Common myeloid progenitor, CD34-positive (primary cell): ENCODE measurements around the gene N4BP2L1.

Experiments used
- CTCF ChIA-PET: fragments of 350-600 bp; sonication (Branson Sonifier 250); formaldehyde crosslinking; loops from one replicate; lab custom pipeline; 2021; ENCODE audit warnings: antibody characterized with exemption; lab: Charles Lee
- POLR2A ChIA-PET: fragments of 350-600 bp; sonication (Branson Sonifier 250); formaldehyde crosslinking; loops from one replicate; lab custom pipeline; 2021; ENCODE audit warnings: antibody characterized with exemption; lab: Charles Lee
- DNase-seq, 3 donors: peaks; one replicate each; pipeline versions ENCODE4 v3.0.0 to v3.0.0-alpha.2; 2013
- H3K27ac ChIP-seq, 2 experiments: 1 replicate in 1 of 2; 2 replicates in 1 of 2; pipeline ENCODE4 v1.7.0; 2013; ENCODE audit warnings: inconsistent platforms in 2 of 2, low read length in 2 of 2, mild to moderate bottlenecking in 2 of 2, low read depth in 1 of 2, moderate library complexity in 1 of 2; ENCODE audit not compliant: severe bottlenecking in 2 of 2, insufficient read depth in 1 of 2, poor library complexity in 1 of 2
- H3K27me3 ChIP-seq, 5 experiments: replicated peaks in 2 of 5; 1 replicate in 3 of 5; 2 replicates in 2 of 5; pipeline versions ENCODE4 v1.6.1 to v1.7.0; 2013; ENCODE audit warnings: low read length in 4 of 5, mild to moderate bottlenecking in 2 of 5, moderate library complexity in 2 of 5, inconsistent platforms in 1 of 5; ENCODE audit not compliant: insufficient read depth in 5 of 5, control insufficient read depth in 4 of 5
- H3K36me3 ChIP-seq, 4 experiments: 1 replicate in 2 of 4; 2 replicates in 2 of 4; pipeline versions ENCODE4 v1.6.1 to v1.7.0; 2013; ENCODE audit warnings: low read length in 3 of 4, control low read depth in 1 of 4, mild to moderate bottlenecking in 1 of 4; ENCODE audit not compliant: control insufficient read depth in 4 of 4, insufficient read depth in 4 of 4
- H3K4me1 ChIP-seq, 4 experiments: 1 replicate in 3 of 4; 2 replicates in 1 of 4; pipeline versions ENCODE4 v1.6.1 to v1.7.1; 2013; ENCODE audit warnings: low read length in 3 of 4, mild to moderate bottlenecking in 3 of 4, control low read depth in 1 of 4, inconsistent platforms in 1 of 4, moderate library complexity in 1 of 4; ENCODE audit not compliant: control insufficient read depth in 4 of 4, insufficient read depth in 4 of 4; ENCODE audit errors: control extremely low read depth in 1 of 4
- H3K4me3 ChIP-seq, 7 experiments: 1 replicate in 4 of 7; 2 replicates in 3 of 7; pipeline versions ENCODE4 v1.5.1 to v1.7.0; 2013; ENCODE audit warnings: mild to moderate bottlenecking in 7 of 7, low read length in 6 of 7, moderate library complexity in 6 of 7, inconsistent platforms in 2 of 7, low read depth in 2 of 7, control low read depth in 1 of 7; ENCODE audit not compliant: insufficient read depth in 4 of 7, control insufficient read depth in 1 of 7; ENCODE audit errors: extremely low read depth in 1 of 7
- H3K9me3 ChIP-seq, 5 experiments: 1 replicate in 4 of 5; 2 replicates in 1 of 5; pipeline versions ENCODE4 v1.6.1 to v1.7.1; 2013; ENCODE audit warnings: low read length in 4 of 5, mild to moderate bottlenecking in 2 of 5, inconsistent platforms in 1 of 5, low read depth in 1 of 5, moderate library complexity in 1 of 5; ENCODE audit not compliant: control insufficient read depth in 4 of 5, insufficient read depth in 2 of 5; ENCODE audit errors: control extremely low read depth in 1 of 5
- WGBS: methylation state at CpG from one replicate; pipeline ENCODE4 v1.1.5; 2013; ENCODE audit not compliant: insufficient coverage; 5-methylcytosine and 5-hydroxymethylcytosine counted together

Gene N4BP2L1

GRCh38 chr13:32426990-32427851, 709 bp downstream of the N4BP2L1 start:
- POLR2A ChIA-PET = no interaction called here
- peaks cover 22 to 57% (median 41%) of the 10 kb centered on the region in 4 experiments for H3K4me1 ChIP-seq
- DNase-seq = peak; percentile 54 to 79 (median 71)
- WGBS = under 1% methylated on average over 67 of the region's 90 CpGs
- no peaks in the 10 kb centered on the region for H3K27me3 ChIP-seq
- H3K36me3 ChIP-seq = peaks cover 2 to 17% (median 3%) of the 10 kb centered on the region in 4 experiments
- CTCF ChIA-PET = interaction anchor here (1.2 to 4.0 kb wide), 6 partner anchors 12 to 110 kb away, joined by 3 to 16 read pairs (median 4); no protein-coding TSS in a partner anchor
- H3K9me3 ChIP-seq = no peaks in the 10 kb centered on the region
- H3K27ac ChIP-seq = peak overlapping the region; percentile 77 to 86
- H3K4me3 ChIP-seq = peak overlapping the region; percentile 72 to 93 (median 84)

DNA sequence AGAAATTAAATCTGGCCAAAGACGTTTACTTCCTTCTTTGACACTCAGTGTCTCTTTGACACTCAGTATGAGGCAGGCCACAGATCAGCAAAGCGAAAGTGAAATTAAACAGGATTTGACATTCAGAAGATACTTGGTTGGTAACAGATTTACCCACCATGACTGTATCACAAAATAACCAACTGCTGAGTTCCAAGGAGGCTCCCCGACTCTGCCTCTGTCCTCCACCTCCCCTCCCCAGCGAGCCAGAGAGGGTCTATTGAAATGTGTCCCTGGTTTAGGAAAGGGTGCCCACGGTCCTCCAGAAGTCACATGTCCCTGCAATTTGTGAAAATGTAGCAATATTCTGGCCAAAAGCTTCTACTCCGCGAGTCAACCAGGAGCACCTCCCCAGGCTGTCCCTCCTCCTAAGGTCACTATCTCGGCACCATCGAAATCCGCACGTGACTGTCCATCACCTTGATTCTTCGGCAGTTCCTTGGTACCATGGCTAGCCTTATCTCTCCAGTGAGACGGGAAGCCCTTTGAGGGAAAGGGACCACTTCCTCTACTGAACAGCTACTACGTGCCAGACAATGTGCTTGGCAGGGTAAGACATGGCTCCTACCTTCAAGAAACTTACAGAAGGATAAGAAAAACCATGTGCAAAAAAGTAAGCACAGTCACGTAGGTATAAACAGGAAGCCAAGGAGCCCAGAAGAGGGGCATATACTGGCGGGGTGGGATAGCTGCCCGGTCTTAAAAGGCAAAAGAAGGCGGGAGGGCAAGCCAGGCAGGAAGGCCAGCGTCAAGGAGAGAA, 1.5 kb downstream of the N4BP2L1 start:
- ChIA-PET POLR2A (no interaction called here), CTCF (interaction anchor here (1.2 to 4.0 kb wide), 3 partner anchors 16 to 45 kb away, joined by 4 to 16 read pairs (median 6); no protein-coding TSS in a partner anchor)
- DNase-seq = peak; percentile 75 to 94 (median 92)
- Histone ChIP-seq H3K4me3 (peak overlapping the region; percentile 72 to 93 (median 84)), H3K4me1 (peaks cover 22 to 57% (median 41%) of the 10 kb centered on the region in 4 experiments), H3K36me3 (peaks cover 2 to 18% (median 3%) of the 10 kb centered on the region in 4 experiments), H3K27me3 (no peaks in the 10 kb centered on the region), H3K9me3 (no peaks in the 10 kb centered on the region), H3K27ac (peak overlapping the region; percentile 77 to 86)
- WGBS = 50% methylated on average over 17 of the region's 19 CpGs

- 100% methylated on average over 3 of the region's 7 CpGs for WGBS
- DNase-seq = no peak
- peaks cover 4 to 25% (median 8%) of the 10 kb centered on the region in 4 experiments for H3K36me3 ChIP-seq
- peaks cover 0 to 5% (median 1%) of the 10 kb centered on the region in 5 experiments for H3K9me3 ChIP-seq
- CTCF ChIA-PET = interaction anchor here (1.2 to 2.4 kb wide), 3 partner anchors 16 to 156 kb away, joined by 3 to 6 read pairs (median 6); no protein-coding TSS in a partner anchor
- no peaks in the 10 kb centered on the region for H3K27me3 ChIP-seq
- H3K27ac ChIP-seq = peak overlapping the region in 1 of 2 experiments; percentile 43
- peaks cover 20 to 52% (median 36%) of the 10 kb centered on the region in 4 experiments for H3K4me1 ChIP-seq
- H3K4me3 ChIP-seq = peak overlapping the region in 1 of 7 experiments; percentile 22
- POLR2A ChIA-PET = interaction anchor here (0.6 kb wide), 1 partner anchor 103 kb away, joined by 3 read pairs; no protein-coding TSS in a partner anchor
Observed at GRCh38 chr13:32425158-32425557, 2.8 kb downstream of the N4BP2L1 start.

DNA sequence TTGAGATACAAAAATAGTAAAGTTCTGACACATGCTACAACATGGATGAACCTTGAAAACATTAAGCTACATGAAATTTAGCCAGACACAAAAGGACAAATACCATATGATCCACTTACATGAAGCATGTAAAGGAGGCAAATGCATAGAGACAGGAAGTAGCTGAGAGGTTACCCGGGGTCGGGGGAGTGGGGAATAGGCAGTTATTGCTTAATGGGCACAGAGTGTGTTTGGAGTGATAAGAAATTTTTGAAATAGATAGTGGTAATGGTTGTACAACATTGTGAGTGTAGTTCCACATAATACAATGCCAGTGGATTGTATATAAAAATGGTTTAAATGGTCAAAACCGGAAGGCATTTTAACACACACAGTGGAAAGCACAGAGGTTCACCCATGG, 4.3 kb downstream of the N4BP2L1 start:
- WGBS = 56% methylated on average over 3 of the region's 3 CpGs
- CTCF ChIA-PET = interaction anchor here (1.6 to 2.4 kb wide), 2 partner anchors 14 to 18 kb away, joined by 4 to 6 read pairs; no protein-coding TSS in a partner anchor

GRCh38 chr13:32419862-32420261, 8.1 kb downstream of the N4BP2L1 start:
- DNase-seq = no peak
- peaks cover 0 to 13% (median 7%) of the 10 kb centered on the region in 5 experiments for H3K9me3 ChIP-seq
- no peak overlapping the region for H3K27ac ChIP-seq
- 100% methylated on average over 1 of the region's 2 CpGs for WGBS
- POLR2A ChIA-PET = no interaction called here
- CTCF ChIA-PET = interaction anchor here (2.2 kb wide), 1 partner anchor 12 kb away, joined by 6 read pairs; no protein-coding TSS in a partner anchor
- H3K4me3 ChIP-seq = no peak overlapping the region
- H3K36me3 ChIP-seq = peaks cover 7 to 28% (median 15%) of the 10 kb centered on the region in 4 experiments
- H3K27me3 ChIP-seq = no peaks in the 10 kb centered on the region
- peaks cover 0 to 13% (median 1%) of the 10 kb centered on the region in 4 experiments for H3K4me1 ChIP-seq

More for the DNA sequence above, 4.3 kb downstream of the N4BP2L1 start:
- DNase-seq = peak in 2 of 3 donors; percentile 68 to 80
- no peak overlapping the region for H3K4me3 ChIP-seq
- peaks cover 12 to 36% (median 22%) of the 10 kb centered on the region in 4 experiments for H3K4me1 ChIP-seq
- POLR2A ChIA-PET = no interaction called here
- H3K36me3 ChIP-seq = peaks cover 4 to 31% (median 13%) of the 10 kb centered on the region in 4 experiments
- peak overlapping the region in 1 of 2 experiments; percentile 54 for H3K27ac ChIP-seq
- peaks cover 0 to 13% (median 7%) of the 10 kb centered on the region in 5 experiments for H3K9me3 ChIP-seq
- H3K27me3 ChIP-seq = no peaks in the 10 kb centered on the region

DNA sequence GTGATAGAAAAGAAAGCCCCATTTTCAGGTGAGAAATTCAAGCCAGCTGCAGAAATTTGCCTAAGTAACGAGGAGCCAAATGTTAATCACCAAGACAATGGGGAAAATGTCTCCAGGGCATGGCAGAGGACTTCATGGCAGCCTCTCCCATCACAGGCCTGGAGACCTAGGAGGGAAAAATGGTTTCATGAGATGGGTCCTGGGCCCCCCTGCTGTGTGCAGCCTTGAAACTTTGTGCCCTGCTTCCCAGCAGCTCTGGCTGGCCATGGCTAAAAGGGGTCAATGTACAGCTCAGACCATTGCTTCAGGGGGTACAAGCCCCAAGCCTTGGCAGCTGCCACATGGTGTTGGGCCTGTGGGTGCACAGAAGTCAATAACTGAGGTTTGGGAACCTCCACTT, 9.9 kb downstream of the N4BP2L1 start:
- no peaks in the 10 kb centered on the region for H3K27me3 ChIP-seq
- H3K4me3 ChIP-seq = no peak overlapping the region
- H3K36me3 ChIP-seq = peaks cover 3 to 24% (median 13%) of the 10 kb centered on the region in 4 experiments
- CTCF ChIA-PET = interaction anchor here (1.0 to 2.2 kb wide), 2 partner anchors 8 to 10 kb away, joined by 3 to 6 read pairs; no protein-coding TSS in a partner anchor
- POLR2A ChIA-PET = no interaction called here
- WGBS = 100% methylated on average over 1 of the region's 1 CpG
- no peak overlapping the region for H3K27ac ChIP-seq
- no peak for DNase-seq
- H3K9me3 ChIP-seq = peaks cover 0 to 13% (median 7%) of the 10 kb centered on the region in 5 experiments
- H3K4me1 ChIP-seq = no peaks in the 10 kb centered on the region
